GM12865 (cell line): Measurements from ENCODE around the gene PCDH18.
"Not testable (repeated sequence)": the region's sequence is repeated elsewhere in the genome, so short reads cannot be mapped to it uniquely, and the experiment has no call there.

Experiments used
- DNase-seq: peaks from one replicate; pipeline ENCODE4 v3.0.0; 2010; ENCODE audit warnings: low read depth
- H3K4me3 ChIP-seq: 2 replicates; pipeline ENCODE4 v1.5.1; 2011; ENCODE audit warnings: mild to moderate bottlenecking, low read depth, low read length, control low read depth
- CTCF ChIP-seq: IDR thresholded peaks from 2 replicates; pipeline ENCODE4 v1.5.1; 2011; ENCODE audit warnings: low read length, control low read depth, low read depth, inconsistent platforms; ENCODE audit not compliant: insufficient read depth; ENCODE audit errors: missing control alignments

Gene PCDH18

GRCh38 chr4:137529432-137529831 lies 2.9 kb downstream of the PCDH18 start:
- no peak overlapping the region for H3K4me3 ChIP-seq
- no peak for TF ChIP-seq CTCF
- no peak for DNase-seq

- no peak for DNase-seq
- no peak for TF ChIP-seq CTCF
- H3K4me3 ChIP-seq: no peak overlapping the region
These were observed 3.6 kb downstream of the PCDH18 start for GRCh38 chr4:137528673-137529072.

- no peak for DNase-seq
- no peak overlapping the region for H3K4me3 ChIP-seq
- no peak for TF ChIP-seq CTCF
These were observed 5.6 kb downstream of the PCDH18 start for GRCh38 chr4:137526681-137527080.

- DNase-seq: no peak
- H3K4me3 ChIP-seq: no peak overlapping the region
- TF ChIP-seq CTCF: no peak
These were observed 7.4 kb downstream of the PCDH18 start for GRCh38 chr4:137524725-137525369.

- H3K4me3 ChIP-seq: no peak overlapping the region
- TF ChIP-seq CTCF: no peak
- no peak for DNase-seq
These were observed 9.0 kb downstream of the PCDH18 start for GRCh38 chr4:137523329-137523728.

- no peak overlapping the region for H3K4me3 ChIP-seq
- no peak for TF ChIP-seq CTCF
- DNase-seq: no peak
These were observed 11.2 kb downstream of the PCDH18 start for GRCh38 chr4:137521053-137521452.

GRCh38 chr4:137519406-137519805 lies 12.9 kb downstream of the PCDH18 start:
- no peak overlapping the region for H3K4me3 ChIP-seq
- no peak for DNase-seq
- TF ChIP-seq CTCF: no peak

- not testable (repeated sequence) for DNase-seq, H3K4me3 ChIP-seq
These were observed 15.0 kb downstream of the PCDH18 start for GRCh38 chr4:137517323-137517722.
